Measurements from ENCODE around the gene OFD1. TPM values are rescaled to one million over a fixed set of nuclear protein-coding genes. Genes with fewer than 3 reads are reported as not detected.

The OFD1 gene, protein sequence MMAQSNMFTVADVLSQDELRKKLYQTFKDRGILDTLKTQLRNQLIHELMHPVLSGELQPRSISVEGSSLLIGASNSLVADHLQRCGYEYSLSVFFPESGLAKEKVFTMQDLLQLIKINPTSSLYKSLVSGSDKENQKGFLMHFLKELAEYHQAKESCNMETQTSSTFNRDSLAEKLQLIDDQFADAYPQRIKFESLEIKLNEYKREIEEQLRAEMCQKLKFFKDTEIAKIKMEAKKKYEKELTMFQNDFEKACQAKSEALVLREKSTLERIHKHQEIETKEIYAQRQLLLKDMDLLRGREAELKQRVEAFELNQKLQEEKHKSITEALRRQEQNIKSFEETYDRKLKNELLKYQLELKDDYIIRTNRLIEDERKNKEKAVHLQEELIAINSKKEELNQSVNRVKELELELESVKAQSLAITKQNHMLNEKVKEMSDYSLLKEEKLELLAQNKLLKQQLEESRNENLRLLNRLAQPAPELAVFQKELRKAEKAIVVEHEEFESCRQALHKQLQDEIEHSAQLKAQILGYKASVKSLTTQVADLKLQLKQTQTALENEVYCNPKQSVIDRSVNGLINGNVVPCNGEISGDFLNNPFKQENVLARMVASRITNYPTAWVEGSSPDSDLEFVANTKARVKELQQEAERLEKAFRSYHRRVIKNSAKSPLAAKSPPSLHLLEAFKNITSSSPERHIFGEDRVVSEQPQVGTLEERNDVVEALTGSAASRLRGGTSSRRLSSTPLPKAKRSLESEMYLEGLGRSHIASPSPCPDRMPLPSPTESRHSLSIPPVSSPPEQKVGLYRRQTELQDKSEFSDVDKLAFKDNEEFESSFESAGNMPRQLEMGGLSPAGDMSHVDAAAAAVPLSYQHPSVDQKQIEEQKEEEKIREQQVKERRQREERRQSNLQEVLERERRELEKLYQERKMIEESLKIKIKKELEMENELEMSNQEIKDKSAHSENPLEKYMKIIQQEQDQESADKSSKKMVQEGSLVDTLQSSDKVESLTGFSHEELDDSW
- 10 to 100 TPM; 15.3 to 19.0 TPM for total RNA-seq

DNA sequence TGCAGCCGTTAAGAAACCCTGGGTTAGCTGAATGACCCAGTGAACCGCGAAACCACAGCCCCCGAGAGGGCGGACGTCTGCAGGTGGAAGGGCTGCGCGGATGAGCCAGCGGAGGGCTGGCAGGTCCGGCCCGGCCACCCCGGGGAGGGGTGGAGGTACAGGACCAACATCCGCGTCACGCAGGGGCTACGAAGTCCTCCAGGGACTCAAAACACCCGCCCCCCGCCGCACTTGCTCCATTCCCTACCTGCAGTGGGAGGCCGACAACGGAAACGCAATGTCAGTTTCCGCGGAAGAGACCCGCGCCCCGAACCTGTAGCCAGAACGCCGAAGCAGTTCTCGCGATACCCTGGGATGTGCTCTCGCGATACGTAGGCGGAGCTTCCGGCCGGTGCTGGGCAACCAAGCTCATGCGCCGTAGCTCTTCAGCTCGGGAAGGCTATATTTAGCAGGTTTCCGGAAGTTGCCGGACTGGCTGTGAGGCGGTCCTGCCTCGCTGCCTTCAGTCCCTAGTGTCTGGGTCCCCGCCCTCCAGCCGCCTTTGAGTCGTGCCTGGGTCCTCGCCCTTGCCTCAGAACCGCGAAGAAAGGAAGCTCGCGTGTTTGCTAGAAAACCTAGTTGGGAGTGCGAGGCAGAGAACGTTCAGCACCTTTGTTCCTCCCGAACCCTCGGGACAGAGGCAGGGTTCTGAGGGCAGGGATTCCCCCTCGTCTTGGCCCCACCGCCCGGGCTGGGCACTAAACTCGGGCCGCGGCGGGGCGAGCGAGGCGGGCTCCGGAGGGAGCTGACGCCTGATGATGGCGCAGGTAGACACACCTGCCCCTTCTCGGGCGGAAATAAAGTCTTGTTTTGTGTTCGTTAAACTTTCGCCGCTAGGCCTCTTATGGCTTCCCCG lies at the start of gene OFD1, which contains the start of gene TRAPPC2:
OFD1 (plus strand) TSS at position 471 of the 895 bp plus-strand sequence; CDS start at position 795, 324 bp downstream.
TRAPPC2 (minus strand) TSS at position 343 of the 895 bp plus-strand sequence. CDS start 14,657 bp downstream, outside the sequence.
- H3K9me3 ChIP-seq: no peaks in the 10 kb centered on the region
- H3K36me3 ChIP-seq: no peaks in the 10 kb centered on the region
- peaks cover 3 to 14% of the 10 kb centered on the region in 2 donors for H3K4me1 ChIP-seq (ENCODE audit: control insufficient read depth in 1 of 2, low read depth in 2 of 2)
- H3K27me3 ChIP-seq (replicated peaks; ENCODE audit: insufficient read depth): no peaks in the 10 kb centered on the region
- peak within 1 kb of the TSS; percentile 83 to 90 for H3K27ac ChIP-seq
- ATAC-seq (ENCODE audit: insufficient number of reproducible peaks, low FRiP score, low read depth): peak; percentile 94
- TF ChIP-seq, protein P1, sequence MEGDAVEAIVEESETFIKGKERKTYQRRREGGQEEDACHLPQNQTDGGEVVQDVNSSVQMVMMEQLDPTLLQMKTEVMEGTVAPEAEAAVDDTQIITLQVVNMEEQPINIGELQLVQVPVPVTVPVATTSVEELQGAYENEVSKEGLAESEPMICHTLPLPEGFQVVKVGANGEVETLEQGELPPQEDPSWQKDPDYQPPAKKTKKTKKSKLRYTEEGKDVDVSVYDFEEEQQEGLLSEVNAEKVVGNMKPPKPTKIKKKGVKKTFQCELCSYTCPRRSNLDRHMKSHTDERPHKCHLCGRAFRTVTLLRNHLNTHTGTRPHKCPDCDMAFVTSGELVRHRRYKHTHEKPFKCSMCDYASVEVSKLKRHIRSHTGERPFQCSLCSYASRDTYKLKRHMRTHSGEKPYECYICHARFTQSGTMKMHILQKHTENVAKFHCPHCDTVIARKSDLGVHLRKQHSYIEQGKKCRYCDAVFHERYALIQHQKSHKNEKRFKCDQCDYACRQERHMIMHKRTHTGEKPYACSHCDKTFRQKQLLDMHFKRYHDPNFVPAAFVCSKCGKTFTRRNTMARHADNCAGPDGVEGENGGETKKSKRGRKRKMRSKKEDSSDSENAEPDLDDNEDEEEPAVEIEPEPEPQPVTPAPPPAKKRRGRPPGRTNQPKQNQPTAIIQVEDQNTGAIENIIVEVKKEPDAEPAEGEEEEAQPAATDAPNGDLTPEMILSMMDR (IDR thresholded peaks at IDR 0.05): no peak
- peak within 1 kb of the TSS; percentile 87 for H3K4me3 ChIP-seq
- DNase-seq (ENCODE audit: low spot score): peak; percentile 63

DNA sequence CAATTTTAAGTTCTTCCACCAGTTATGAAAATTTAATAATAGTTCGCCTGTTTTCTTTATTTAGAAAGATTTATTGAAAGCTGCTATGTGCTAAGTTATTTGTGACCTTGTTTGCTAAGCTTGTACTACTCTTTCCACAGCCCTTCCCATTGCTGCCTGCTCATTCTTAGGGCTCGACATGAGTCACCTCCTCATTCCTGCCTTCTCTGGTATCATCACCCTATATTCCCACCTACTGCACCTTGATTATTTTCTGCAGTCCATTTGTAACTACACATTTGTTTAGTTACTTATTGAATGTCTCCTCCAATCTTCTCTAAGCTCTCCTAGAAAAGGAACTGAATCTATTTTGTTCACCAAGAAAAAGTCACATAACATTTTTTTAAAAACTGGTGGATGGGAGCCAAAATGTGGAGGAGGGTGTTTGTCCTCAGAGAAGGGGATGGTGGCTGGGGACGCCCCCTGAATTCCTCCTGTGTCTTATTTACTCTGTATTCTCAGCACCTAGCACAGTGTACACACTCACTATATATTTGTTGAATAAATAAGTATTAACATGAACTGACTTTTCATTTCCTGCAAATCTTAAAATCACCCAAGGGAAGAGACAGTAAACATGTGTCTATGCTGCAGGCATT lies 49.3 kb upstream of the OFD1 start:
- H3K4me1 ChIP-seq (ENCODE audit: control insufficient read depth in 1 of 2, low read depth in 2 of 2): no peaks in the 10 kb centered on the region
- DNase-seq (ENCODE audit: low spot score): no peak

DNA sequence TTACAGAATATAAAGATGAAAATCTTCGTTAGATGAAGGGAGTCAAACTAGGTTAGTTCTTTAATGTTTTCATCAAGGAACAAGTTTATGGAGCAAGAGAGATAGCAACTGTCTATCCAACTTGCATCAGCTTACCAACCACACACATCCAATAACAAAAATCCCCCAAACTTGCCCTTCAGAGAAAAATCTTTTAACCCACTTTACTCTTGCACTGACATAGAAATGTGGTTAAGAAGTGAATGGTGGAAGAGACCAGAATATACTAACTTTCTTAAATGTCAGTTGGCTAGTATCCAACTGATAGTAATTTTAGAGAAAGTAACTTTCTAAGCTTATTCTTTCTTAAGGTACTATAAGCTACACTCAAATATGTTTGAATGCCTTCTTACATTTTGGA lies 47.3 kb upstream of the OFD1 start:
- ATAC-seq (ENCODE audit: insufficient number of reproducible peaks, low FRiP score, low read depth) (no peak), DNase-seq (ENCODE audit: low spot score) (no peak)
- Histone ChIP-seq H3K9me3 (no peaks in the 10 kb centered on the region), H3K27me3 (replicated peaks; ENCODE audit: insufficient read depth) (no peaks in the 10 kb centered on the region), H3K27ac (no peak overlapping the region), H3K4me1 (ENCODE audit: control insufficient read depth in 1 of 2, low read depth in 2 of 2) (peaks cover 7 to 8% of the 10 kb centered on the region in 2 donors), H3K36me3 (no peaks in the 10 kb centered on the region), H3K4me3 (no peak overlapping the region)
- TF ChIP-seq, protein P1 (IDR thresholded peaks at IDR 0.05): no peak

More for the DNA sequence above, 49.3 kb upstream of the OFD1 start:
- no peak overlapping the region for H3K27ac ChIP-seq
- H3K9me3 ChIP-seq: no peaks in the 10 kb centered on the region
- no peaks in the 10 kb centered on the region for H3K27me3 ChIP-seq (replicated peaks; ENCODE audit: insufficient read depth)
- no peaks in the 10 kb centered on the region for H3K36me3 ChIP-seq
- TF ChIP-seq, protein P1 (IDR thresholded peaks at IDR 0.05): no peak
- no peak for ATAC-seq (ENCODE audit: insufficient number of reproducible peaks, low FRiP score, low read depth)
- no peak overlapping the region for H3K4me3 ChIP-seq

DNA sequence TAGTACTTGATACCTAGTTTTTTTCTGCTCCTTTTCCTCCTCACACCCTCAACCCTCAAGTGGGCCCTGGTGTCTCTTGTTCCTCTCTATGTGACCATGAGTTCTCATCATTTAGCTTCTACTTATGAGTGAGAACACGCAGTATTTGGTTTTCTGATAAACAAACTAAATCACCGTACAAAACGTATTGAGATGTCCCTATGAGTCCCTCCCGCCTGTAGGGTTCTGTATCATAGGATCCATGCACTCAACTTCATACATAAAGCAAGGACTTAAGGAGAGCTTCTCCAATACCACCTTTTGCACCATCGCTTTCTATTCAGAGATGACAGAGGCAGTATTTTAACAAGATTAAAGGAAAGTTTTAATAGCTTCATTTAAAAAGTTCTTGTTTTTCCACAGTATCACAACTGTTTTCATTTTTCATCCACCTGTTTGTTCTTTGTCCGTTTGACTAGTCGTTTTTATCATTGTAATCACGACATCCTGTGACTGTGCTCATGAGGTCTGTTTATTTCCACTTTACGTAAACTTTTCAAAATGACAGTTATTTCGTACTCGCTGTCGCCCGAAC lies 46.1 kb upstream of the OFD1 start:
- Histone ChIP-seq H3K36me3 (no peaks in the 10 kb centered on the region), H3K27me3 (replicated peaks; ENCODE audit: insufficient read depth) (no peaks in the 10 kb centered on the region), H3K4me1 (ENCODE audit: control insufficient read depth in 1 of 2, low read depth in 2 of 2) (peaks cover 12 to 17% of the 10 kb centered on the region in 2 donors), H3K4me3 (peak overlapping the region; percentile 86), H3K9me3 (no peaks in the 10 kb centered on the region), H3K27ac (peak overlapping the region; percentile 92 to 94)
- TF ChIP-seq, protein P1 (IDR thresholded peaks at IDR 0.05): no peak
- DNase-seq (ENCODE audit: low spot score) (no peak), ATAC-seq (ENCODE audit: insufficient number of reproducible peaks, low FRiP score, low read depth) (no peak)
